ENCODE data around the gene RNF145. TPM values are rescaled to one million over a fixed set of nuclear protein-coding genes. Genes with fewer than 3 reads are reported as not detected.

RNF145 gene
- total RNA-seq, 4 donors from 2014 or later, result 49.7 to 82.3 (median 72.3) TPM

DNA sequence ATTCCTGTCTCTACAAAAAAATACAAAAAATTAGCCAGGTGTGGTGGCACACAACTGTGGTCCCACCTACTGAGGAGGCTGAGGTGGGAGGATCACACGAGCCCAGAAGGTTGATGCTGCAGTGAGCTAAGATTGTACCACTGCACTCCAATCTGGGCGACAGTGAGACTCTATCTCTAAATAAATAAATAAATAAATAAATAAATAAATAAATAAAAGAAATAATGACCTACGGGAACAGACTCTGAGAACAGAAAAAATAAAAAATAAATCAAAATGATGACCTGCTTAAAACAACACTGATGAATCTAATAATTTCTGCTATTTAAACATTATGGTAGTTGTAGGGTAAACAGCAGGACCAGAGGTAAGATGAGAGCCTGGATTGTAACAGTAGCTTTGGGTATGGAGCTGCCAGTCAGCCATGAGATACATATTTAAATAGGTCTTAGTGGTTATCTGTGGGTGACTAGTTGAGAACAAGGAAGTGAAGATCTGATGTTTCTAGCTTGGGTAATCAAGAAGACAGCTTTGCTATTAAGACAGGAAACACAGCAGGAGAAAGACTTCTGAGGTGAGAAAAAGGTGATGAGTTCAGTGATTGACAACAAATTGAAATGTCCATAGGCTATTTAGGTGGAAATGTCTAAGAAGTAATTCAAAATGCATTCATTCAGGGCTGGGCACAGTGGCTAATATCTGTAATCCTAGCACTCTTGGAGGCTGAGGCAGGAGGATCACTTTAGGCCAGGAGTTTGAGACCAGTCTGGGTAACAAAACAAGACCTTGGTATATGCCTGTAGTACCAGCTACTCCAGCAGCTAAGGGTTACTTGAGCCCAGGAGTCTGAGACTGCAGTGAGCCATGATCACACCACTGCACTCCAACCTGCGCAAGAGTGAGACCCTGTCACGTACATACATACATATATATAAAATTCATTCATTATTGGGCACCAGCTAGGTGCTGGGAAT lies 11.0 kb downstream of the RNF145 start:
- H3K4me1 ChIP-seq, result peaks cover 0 to 50% (median 0%) of the 10 kb centered on the region in 3 donors
- no peaks in the 10 kb centered on the region for H3K27me3 ChIP-seq
- H3K36me3 ChIP-seq, result peaks cover 0 to 57% (median 0%) of the 10 kb centered on the region in 3 donors
- WGBS, 2 donors, result 92% methylated on average over 4 to 5 of the region's 5 CpGs
- peak overlapping the region in 1 of 4 donors; percentile 8 for H3K27ac ChIP-seq
- DNase-seq, result no peak
- H3K4me3 ChIP-seq, result no peak overlapping the region
- TF ChIP-seq, protein P1, sequence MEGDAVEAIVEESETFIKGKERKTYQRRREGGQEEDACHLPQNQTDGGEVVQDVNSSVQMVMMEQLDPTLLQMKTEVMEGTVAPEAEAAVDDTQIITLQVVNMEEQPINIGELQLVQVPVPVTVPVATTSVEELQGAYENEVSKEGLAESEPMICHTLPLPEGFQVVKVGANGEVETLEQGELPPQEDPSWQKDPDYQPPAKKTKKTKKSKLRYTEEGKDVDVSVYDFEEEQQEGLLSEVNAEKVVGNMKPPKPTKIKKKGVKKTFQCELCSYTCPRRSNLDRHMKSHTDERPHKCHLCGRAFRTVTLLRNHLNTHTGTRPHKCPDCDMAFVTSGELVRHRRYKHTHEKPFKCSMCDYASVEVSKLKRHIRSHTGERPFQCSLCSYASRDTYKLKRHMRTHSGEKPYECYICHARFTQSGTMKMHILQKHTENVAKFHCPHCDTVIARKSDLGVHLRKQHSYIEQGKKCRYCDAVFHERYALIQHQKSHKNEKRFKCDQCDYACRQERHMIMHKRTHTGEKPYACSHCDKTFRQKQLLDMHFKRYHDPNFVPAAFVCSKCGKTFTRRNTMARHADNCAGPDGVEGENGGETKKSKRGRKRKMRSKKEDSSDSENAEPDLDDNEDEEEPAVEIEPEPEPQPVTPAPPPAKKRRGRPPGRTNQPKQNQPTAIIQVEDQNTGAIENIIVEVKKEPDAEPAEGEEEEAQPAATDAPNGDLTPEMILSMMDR (IDR thresholded peaks at IDR 0.05), result no peak
- TF ChIP-seq POLR2A (IDR thresholded peaks at IDR 0.05), result no peak
- intact Hi-C loops (cut with DNase I), result no loop called here
- no peaks in the 10 kb centered on the region for H3K9me3 ChIP-seq

DNA sequence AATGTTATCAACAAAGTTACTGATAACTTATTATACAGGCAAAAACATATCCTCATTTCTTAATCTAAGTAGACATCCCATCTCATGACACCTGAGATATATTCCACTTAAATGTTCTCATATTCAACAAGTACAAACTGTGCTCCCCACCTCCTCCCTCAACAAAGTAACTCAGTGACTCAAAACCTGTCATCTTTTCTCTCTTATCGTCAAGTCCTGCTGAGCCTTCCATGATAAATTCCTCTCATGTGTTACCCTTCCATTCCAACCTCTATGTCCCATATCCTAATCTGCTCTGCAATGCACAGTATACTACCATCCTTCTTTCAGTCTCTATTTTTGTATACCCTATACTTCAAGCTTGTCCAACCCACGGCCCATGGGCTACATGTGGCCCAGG lies 13.6 kb downstream of the RNF145 start:
- TF ChIP-seq POLR2A (IDR thresholded peaks at IDR 0.05), result no peak
- TF ChIP-seq, protein P1 (IDR thresholded peaks at IDR 0.05), result no peak
- intact Hi-C loops (cut with DNase I), result no loop called here
- H3K27ac ChIP-seq, result no peak overlapping the region

GRCh38 chr5:159190170-159190569 lies 19.2 kb downstream of the RNF145 start:
- no peaks in the 10 kb centered on the region for H3K27me3 ChIP-seq
- peak overlapping the region in 2 of 4 donors; percentile 3 to 17 for H3K27ac ChIP-seq
- intact Hi-C loops (cut with DNase I), result no loop called here
- DNase-seq, result no peak
- WGBS, 2 donors, result 74 to 75% methylated on average over 2 to 3 of the region's 3 CpGs
- H3K4me1 ChIP-seq, result peaks cover 20 to 50% (median 21%) of the 10 kb centered on the region in 3 donors
- no peak overlapping the region for H3K4me3 ChIP-seq
- H3K9me3 ChIP-seq, result no peaks in the 10 kb centered on the region
- TF ChIP-seq POLR2A (IDR thresholded peaks at IDR 0.05), result no peak
- TF ChIP-seq, protein P1 (IDR thresholded peaks at IDR 0.05), result no peak
- H3K36me3 ChIP-seq, result peaks cover 4 to 64% (median 5%) of the 10 kb centered on the region in 3 donors

More for the DNA sequence above, 13.6 kb downstream of the RNF145 start:
- H3K4me1 ChIP-seq, result peaks cover 0 to 25% (median 0%) of the 10 kb centered on the region in 3 donors
- no peaks in the 10 kb centered on the region for H3K9me3 ChIP-seq
- no peak for DNase-seq
- WGBS, 2 donors, result 79 to 89% methylated on average over 2 of the region's 2 CpGs
- no peak overlapping the region for H3K4me3 ChIP-seq
- H3K27me3 ChIP-seq, result no peaks in the 10 kb centered on the region
- peaks cover 0 to 67% (median 0%) of the 10 kb centered on the region in 3 donors for H3K36me3 ChIP-seq

GRCh38 chr5:159189310-159189709 lies 20.0 kb downstream of the RNF145 start:
- 40 to 42% methylated on average over 4 of the region's 4 CpGs for WGBS, 2 donors
- intact Hi-C loops (cut with DNase I), result no loop called here
- Histone ChIP-seq H3K4me1 (peaks cover 23 to 59% (median 26%) of the 10 kb centered on the region in 3 donors), H3K27me3 (no peaks in the 10 kb centered on the region), H3K4me3 (no peak overlapping the region), H3K9me3 (no peaks in the 10 kb centered on the region), H3K36me3 (peaks cover 4 to 57% (median 5%) of the 10 kb centered on the region in 3 donors), H3K27ac (peak overlapping the region in 1 of 4 donors; percentile 48)
- no peak for DNase-seq
- TF ChIP-seq, protein P1 (IDR thresholded peaks at IDR 0.05), result no peak
- TF ChIP-seq POLR2A (IDR thresholded peaks at IDR 0.05), result no peak

- H3K4me3 ChIP-seq, result no peak overlapping the region
- no peaks in the 10 kb centered on the region for H3K27me3 ChIP-seq
- H3K36me3 ChIP-seq, result peaks cover 4 to 41% (median 5%) of the 10 kb centered on the region in 3 donors
- intact Hi-C loops (cut with DNase I), result no loop called here
- DNase-seq, result no peak
- peak overlapping the region; percentile 45 to 84 (median 77) for H3K27ac ChIP-seq
- 74 to 75% methylated on average over 3 of the region's 3 CpGs for WGBS, 2 donors
- no peak for TF ChIP-seq POLR2A (IDR thresholded peaks at IDR 0.05)
- TF ChIP-seq, protein P1 (IDR thresholded peaks at IDR 0.05), result no peak
- H3K9me3 ChIP-seq, result no peaks in the 10 kb centered on the region
- peaks cover 23 to 75% (median 30%) of the 10 kb centered on the region in 3 donors for H3K4me1 ChIP-seq
These were observed 21.6 kb downstream of the RNF145 start for GRCh38 chr5:159187719-159188118.

Data from esophagus squamous epithelium (tissue), 5 donors.